IPS DF 4.7 (cell line): Measurements from ENCODE around the gene ZNF723.
"Not testable (repeated sequence)": the region's sequence is repeated elsewhere in the genome, so short reads cannot be mapped to it uniquely, and the experiment has no call there.

ENCODE experiments used
- DNase-seq: peaks from one replicate; pipeline ENCODE4 v3.0.0-alpha.2; 2013; ENCODE audit warnings: low spot score; ENCODE audit errors: extremely low read depth

Gene ZNF723

DNA sequence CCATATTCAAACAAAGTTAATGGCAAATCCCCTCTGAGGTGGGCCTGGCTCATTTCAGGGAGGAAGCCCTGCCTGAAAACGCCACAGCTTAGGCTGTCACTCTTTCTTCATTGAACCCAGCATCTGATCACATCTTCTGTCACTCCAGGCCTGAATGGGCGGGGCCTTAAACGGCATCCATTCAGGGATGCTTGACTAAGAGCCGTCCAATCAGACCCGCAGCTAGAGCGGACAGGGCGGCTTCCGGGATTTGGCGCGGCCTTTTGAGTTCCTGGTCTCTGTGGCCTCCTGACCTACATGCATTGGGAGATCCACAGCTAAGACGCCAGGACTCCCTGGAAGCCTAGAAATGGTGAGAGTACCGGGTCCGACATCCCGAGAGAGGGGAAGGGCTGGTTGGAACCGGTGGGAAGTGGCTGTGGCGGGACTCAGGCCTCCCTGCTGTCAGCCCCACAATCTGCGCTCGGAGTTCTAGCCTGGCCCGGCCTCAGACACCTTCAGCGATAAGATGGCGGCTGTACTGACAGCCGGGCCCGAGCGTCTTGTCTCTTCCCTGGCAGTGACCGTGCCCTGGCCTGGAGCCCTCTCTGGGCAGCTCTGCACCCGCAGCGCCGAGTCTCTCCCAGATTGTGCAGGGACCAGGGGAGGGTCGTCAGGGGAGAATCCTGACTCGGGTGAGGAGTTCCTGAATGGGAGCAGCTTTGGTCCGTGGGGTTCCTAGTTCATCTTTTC is at the start of gene ZNF723:
Gene ZNF723 (plus strand): TSS at position 261 of the 732 bp plus-strand sequence. CDS start 89 bp downstream, at position 350.
- no peak for DNase-seq

DNA sequence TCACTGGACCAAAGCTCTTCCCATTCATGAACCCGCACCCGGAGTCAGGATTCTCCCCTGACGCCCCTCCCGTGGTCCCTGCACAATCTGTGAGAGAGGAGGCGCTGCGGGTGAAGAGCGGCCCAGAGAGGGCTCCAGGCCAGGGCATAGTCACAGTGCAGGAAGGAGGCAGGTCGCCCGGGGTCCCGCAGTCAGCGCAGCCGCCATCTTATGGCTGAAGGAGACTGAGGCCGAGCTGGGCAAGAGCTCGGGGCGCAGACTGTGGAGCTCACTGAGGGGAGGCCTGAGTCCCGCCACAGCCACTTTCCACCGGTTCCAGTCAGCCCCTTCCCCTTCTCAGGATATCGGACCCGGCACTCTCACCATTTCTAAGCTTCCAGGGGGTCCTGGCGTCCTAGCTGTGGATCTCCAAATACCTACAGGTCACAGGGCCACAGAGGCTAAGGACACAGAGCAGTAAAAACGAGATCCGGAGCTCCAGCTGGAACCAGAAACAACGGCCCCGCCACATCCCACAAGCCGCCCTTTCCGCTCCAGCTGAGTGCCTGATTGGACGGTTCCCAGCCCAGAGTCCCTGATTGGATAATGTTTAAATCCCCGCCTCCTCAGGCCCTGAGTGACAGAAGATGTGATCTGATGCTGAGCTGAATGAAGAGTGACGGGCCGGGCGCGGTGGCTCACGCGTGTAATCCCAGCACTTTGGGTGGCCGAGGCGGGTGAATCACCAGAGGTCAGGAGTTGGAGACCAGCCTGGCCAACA is 48.3 kb upstream of the ZNF723 start, which contains the start of gene ZNF99:
Gene ZNF99 (minus strand): TSS at position 501 of the 760 bp plus-strand sequence. CDS start 135 bp downstream, at position 366.
- DNase-seq, result no peak

- not testable (repeated sequence) for DNase-seq
Measured at GRCh38 chr19:22792863-22793262, 39.2 kb upstream of the ZNF723 start.

DNA sequence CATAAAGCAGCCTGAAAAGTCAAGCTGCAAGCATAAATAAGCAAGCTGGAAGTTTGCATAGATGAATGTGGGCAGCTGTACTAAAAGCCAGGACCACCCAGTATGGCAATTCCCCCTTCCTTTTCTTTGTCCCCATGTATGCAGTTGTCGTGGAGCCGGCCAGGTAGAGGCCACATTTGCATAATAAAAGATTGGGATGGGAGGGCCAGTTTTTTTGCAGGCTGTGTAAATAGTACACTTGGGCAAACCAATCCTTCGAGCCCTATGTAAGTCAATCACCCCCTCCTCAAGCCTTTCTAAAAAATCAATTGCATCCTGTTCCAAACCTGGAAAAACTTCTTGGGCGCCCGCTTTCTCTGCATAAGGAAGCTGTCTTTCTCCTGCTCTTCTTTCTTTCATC is 35.1 kb upstream of the ZNF723 start:
- no peak for DNase-seq

GRCh38 chr19:22806418-22806817 is 25.7 kb upstream of the ZNF723 start:
- DNase-seq, result no peak

GRCh38 chr19:22807061-22807835 is 24.8 kb upstream of the ZNF723 start:
- DNase-seq, result no peak

GRCh38 chr19:22814124-22814523 is 18.0 kb upstream of the ZNF723 start:
- no peak for DNase-seq

GRCh38 chr19:22831211-22831610 is 880 bp upstream of the ZNF723 start:
- DNase-seq, result no peak

GRCh38 chr19:22857713-22858320 is 25.7 kb downstream of the ZNF723 start:
- not testable (repeated sequence) for DNase-seq

- DNase-seq, result peak; percentile 9
Measured at GRCh38 chr19:22882797-22883196, 50.7 kb downstream of the ZNF723 start.

GRCh38 chr19:22893855-22894270 is 61.8 kb downstream of the ZNF723 start:
- no peak for DNase-seq

DNA sequence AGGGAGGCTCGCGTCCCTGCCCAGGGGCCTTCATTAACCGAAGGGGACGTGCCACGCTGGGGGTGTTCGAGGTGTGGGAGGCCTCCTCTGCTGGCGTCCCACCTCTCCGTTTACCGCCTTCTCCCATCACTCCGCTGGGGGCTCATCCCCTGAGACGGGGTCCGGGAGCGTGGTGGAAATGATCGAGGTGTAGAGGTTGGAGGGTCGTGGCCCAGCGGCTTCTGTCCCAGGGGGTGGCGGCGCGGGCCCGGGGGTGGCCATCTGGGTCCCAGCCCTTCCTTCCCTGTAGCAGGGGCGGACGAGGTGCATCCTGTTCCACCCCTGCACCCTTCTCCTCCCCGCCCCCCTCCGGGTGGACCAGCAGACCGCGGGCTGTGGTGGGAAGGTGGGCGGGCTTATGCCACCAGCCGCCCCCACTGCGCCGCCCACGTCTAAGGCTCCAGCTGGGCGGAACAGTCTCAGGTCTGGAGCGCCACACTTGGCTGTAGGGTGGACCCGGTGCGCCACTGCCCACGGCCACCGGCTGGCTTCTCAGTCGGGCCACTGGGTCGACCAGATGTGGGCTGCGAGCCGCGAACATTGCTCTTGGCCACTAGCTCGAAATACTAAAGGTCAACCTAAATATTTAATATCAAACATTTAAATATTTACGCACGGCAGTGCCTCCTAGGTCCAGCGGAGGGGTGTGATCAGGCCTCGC is 69.5 kb downstream of the ZNF723 start:
- DNase-seq, result no peak
